Thyroid gland (tissue), 4 donors: Measurements from ENCODE around the gene ENTHD1.

ENCODE experiments used
- POLR2A ChIP-seq, 2 donors: fragments of 450-650 bp; IDR thresholded peaks; one replicate each; pipeline ENCODE4 v1.6.1; 2017; ENCODE audit warnings: antibody characterized with exemption in 2 of 2, mild to moderate bottlenecking in 2 of 2, moderate library complexity in 1 of 2
- TF ChIP-seq, protein P1 (sequence below), 6 experiments: fragments of 200-600 bp in 3 of 6; fragments of 450-650 bp in 3 of 6; sonication (generic) in 3 of 6; IDR thresholded peaks; one replicate each; pipeline ENCODE4 v1.5.1; 2016 to 2019; ENCODE audit warnings: antibody characterized with exemption in 6 of 6, mild to moderate bottlenecking in 2 of 6, inconsistent platforms in 1 of 6, moderate library complexity in 1 of 6

GRCh38 chr22:39859903-39860588 lies 33.5 kb downstream of the ENTHD1 start:
- TF ChIP-seq, protein P1, sequence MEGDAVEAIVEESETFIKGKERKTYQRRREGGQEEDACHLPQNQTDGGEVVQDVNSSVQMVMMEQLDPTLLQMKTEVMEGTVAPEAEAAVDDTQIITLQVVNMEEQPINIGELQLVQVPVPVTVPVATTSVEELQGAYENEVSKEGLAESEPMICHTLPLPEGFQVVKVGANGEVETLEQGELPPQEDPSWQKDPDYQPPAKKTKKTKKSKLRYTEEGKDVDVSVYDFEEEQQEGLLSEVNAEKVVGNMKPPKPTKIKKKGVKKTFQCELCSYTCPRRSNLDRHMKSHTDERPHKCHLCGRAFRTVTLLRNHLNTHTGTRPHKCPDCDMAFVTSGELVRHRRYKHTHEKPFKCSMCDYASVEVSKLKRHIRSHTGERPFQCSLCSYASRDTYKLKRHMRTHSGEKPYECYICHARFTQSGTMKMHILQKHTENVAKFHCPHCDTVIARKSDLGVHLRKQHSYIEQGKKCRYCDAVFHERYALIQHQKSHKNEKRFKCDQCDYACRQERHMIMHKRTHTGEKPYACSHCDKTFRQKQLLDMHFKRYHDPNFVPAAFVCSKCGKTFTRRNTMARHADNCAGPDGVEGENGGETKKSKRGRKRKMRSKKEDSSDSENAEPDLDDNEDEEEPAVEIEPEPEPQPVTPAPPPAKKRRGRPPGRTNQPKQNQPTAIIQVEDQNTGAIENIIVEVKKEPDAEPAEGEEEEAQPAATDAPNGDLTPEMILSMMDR (IDR thresholded peaks at IDR 0.05), result no peak
- TF ChIP-seq POLR2A (IDR thresholded peaks at IDR 0.05), result no peak
